SK-N-SH (cell line): ENCODE data around the gene MRPS12. TPM values are rescaled to one million over a fixed set of nuclear protein-coding genes. Genes with fewer than 3 reads are reported as not detected.

ENCODE experiments used
- CTCF ChIA-PET: fragments of 300-600, 350-600 bp; formaldehyde crosslinking; extraction: SDS; loops from one replicate; lab custom pipeline; 2021; lab: Yijun Ruan, JAX
- POLR2A ChIA-PET: fragments of 350-600 bp; sonication (Branson Sonifier 250); formaldehyde crosslinking; extraction: SDS; loops from one replicate; lab custom pipeline; 2020; ENCODE audit warnings: antibody characterized with exemption, inconsistent platforms; lab: Yijun Ruan, JAX
- DNase-seq: peaks from one replicate; pipeline ENCODE4 v3.0.0; 2012
- H2AFZ ChIP-seq: fragments of 200-600 bp; sonication (generic); 2 replicates; pipeline ENCODE4 v1.8.1; 2016; ENCODE audit warnings: antibody characterized with exemption, mild to moderate bottlenecking, low read depth
- H3F3A ChIP-seq: fragments of 200-600 bp; sonication (generic); replicated peaks from 2 replicates; pipeline ENCODE3; 2016; ENCODE audit warnings: antibody characterized with exemption, mild to moderate bottlenecking; ENCODE audit not compliant: insufficient read depth
- H3K27ac ChIP-seq, 2 experiments: fragments of 200-500 bp in 1 of 2; fragments of 200-600 bp in 1 of 2; sonication (Bioruptor generic) in 1 of 2; sonication (generic), shearing (Covaris generic) in 1 of 2; 2 replicates each; pipeline versions ENCODE4 v1.5.1 to v1.6.1; 2014 to 2016; ENCODE audit warnings: low read depth in 2 of 2, inconsistent platforms in 1 of 2, low read length in 1 of 2, mild to moderate bottlenecking in 1 of 2, mixed read lengths in 1 of 2
- H3K27me3 ChIP-seq: fragments of 200-600 bp; sonication (generic), shearing (Covaris generic); 2 replicates; pipeline ENCODE4 v1.6.1; 2016; ENCODE audit warnings: mixed run types; ENCODE audit not compliant: insufficient read depth
- H3K36me3 ChIP-seq, 2 experiments: fragments of 200-500 bp in 1 of 2; fragments of 200-600 bp in 1 of 2; sonication (Bioruptor generic) in 1 of 2; sonication (generic) in 1 of 2; replicated peaks in 1 of 2; 2 replicates each; pipeline versions ENCODE3 to v1.5.1; 2014 to 2016; ENCODE audit warnings: low read length in 1 of 2, mild to moderate bottlenecking in 1 of 2; ENCODE audit not compliant: insufficient read depth in 2 of 2, control insufficient read depth in 1 of 2
- H3K4me1 ChIP-seq, 2 experiments: fragments of 200-500 bp in 1 of 2; fragments of 200-600 bp in 1 of 2; sonication (Bioruptor generic) in 1 of 2; sonication (generic), shearing (Covaris generic) in 1 of 2; 2 replicates each; pipeline versions ENCODE4 v1.5.1 to v1.6.1; 2014 to 2016; ENCODE audit warnings: low read depth in 1 of 2, low read length in 1 of 2, mixed run types in 1 of 2; ENCODE audit not compliant: insufficient read depth in 2 of 2, control insufficient read depth in 1 of 2
- H3K4me2 ChIP-seq: fragments of 200-600 bp; sonication (generic), shearing (Covaris generic); 2 replicates; pipeline ENCODE4 v1.6.1; 2017; ENCODE audit warnings: mixed run types
- H3K4me3 ChIP-seq, 2 experiments: fragments of 200-500 bp in 1 of 2; fragments of 200-600 bp in 1 of 2; sonication (Bioruptor generic) in 1 of 2; sonication (generic), shearing (Covaris generic) in 1 of 2; 2 replicates each; pipeline versions ENCODE4 v1.5.1 to v1.8.1; 2014 to 2016; ENCODE audit warnings: low read depth in 2 of 2, inconsistent platforms in 1 of 2, low read length in 1 of 2, mild to moderate bottlenecking in 1 of 2, mixed read lengths in 1 of 2, moderate library complexity in 1 of 2
- H3K79me2 ChIP-seq: fragments of 200-600 bp; sonication (generic); 2 replicates; pipeline ENCODE4 v1.8.1; 2017; ENCODE audit warnings: mild to moderate bottlenecking; ENCODE audit not compliant: insufficient read depth
- H3K9ac ChIP-seq: fragments of 200-600 bp; sonication (generic); 2 replicates; pipeline ENCODE4 v1.6.1; 2017; ENCODE audit warnings: mixed run types
- H3K9me2 ChIP-seq: fragments of 200-600 bp; sonication (generic); 2 replicates; pipeline ENCODE4 v1.6.1; 2017; ENCODE audit warnings: mixed run types
- H3K9me3 ChIP-seq: fragments of 200-600 bp; sonication (generic); 2 replicates; pipeline ENCODE4 v1.6.1; 2017; ENCODE audit warnings: mixed run types, mild to moderate bottlenecking, moderate library complexity
- H4K20me1 ChIP-seq: fragments of 200-600 bp; sonication (generic); 2 replicates; pipeline ENCODE4 v1.6.1; 2017; ENCODE audit warnings: mild to moderate bottlenecking, mixed run types; ENCODE audit not compliant: insufficient read depth
- CHD2 ChIP-seq: fragments of 150-350 bp; IDR thresholded peaks from 2 replicates; pipeline ENCODE4 v1.6.1; 2018; ENCODE audit warnings: low read length; ENCODE audit not compliant: partially characterized antibody
- CTCF ChIP-seq: fragments of 200-600 bp; sonication (generic); IDR thresholded peaks from 2 replicates; pipeline ENCODE4 v1.6.1; 2017; ENCODE audit warnings: antibody characterized with exemption, mild to moderate bottlenecking, moderate library complexity
- ELF1 ChIP-seq: IDR thresholded peaks from 2 replicates; pipeline ENCODE4 v1.4.0; 2012
- EZH2phosphoT487 ChIP-seq: fragments of 200-600 bp; sonication (generic); IDR thresholded peaks from 2 replicates; pipeline ENCODE4 v1.6.1; 2017; ENCODE audit warnings: low read depth, mixed run types, mild to moderate bottlenecking, antibody characterized with exemption, moderate library complexity, borderline replicate concordance
- FOXJ3 ChIP-seq: sonication (generic); formaldehyde crosslinking; IDR thresholded peaks from 2 replicates; pipeline ENCODE4 v1.5.1; 2020; ENCODE audit warnings: mild to moderate bottlenecking, missing genetic modification reagents
- GABPA ChIP-seq: IDR thresholded peaks from 2 replicates; pipeline ENCODE4 v1.4.0; 2012; ENCODE audit warnings: low read depth, mild to moderate bottlenecking
- GATA2 ChIP-seq: sonication (generic); formaldehyde crosslinking; IDR thresholded peaks from 2 replicates; pipeline ENCODE4 v1.5.0; 2020; ENCODE audit warnings: mild to moderate bottlenecking, missing genetic modification reagents
- IRF3 ChIP-seq: fragments of 150-350 bp; IDR thresholded peaks from 2 replicates; pipeline ENCODE4 v1.6.1; 2016; ENCODE audit warnings: mild to moderate bottlenecking, low read depth, low read length
- JUND ChIP-seq: IDR thresholded peaks from 2 replicates; pipeline ENCODE4 v1.4.0; 2012
- MXI1 ChIP-seq: IDR thresholded peaks from 2 replicates; pipeline ENCODE4 v1.6.1; 2012; ENCODE audit warnings: mild to moderate bottlenecking, low read depth, low read length, improper control_type of control experiment
- NFIC ChIP-seq: IDR thresholded peaks from 2 replicates; pipeline ENCODE4 v1.4.0; 2012; ENCODE audit warnings: borderline replicate concordance
- NRF1 ChIP-seq: IDR thresholded peaks from 2 replicates; pipeline ENCODE4 v1.6.1; 2012; ENCODE audit warnings: low read depth, mild to moderate bottlenecking, low read length
- PBX3 ChIP-seq: IDR thresholded peaks from 2 replicates; pipeline ENCODE4; 2012
- RCOR1 ChIP-seq: fragments of 150-350 bp; IDR thresholded peaks from 2 replicates; pipeline ENCODE4 v1.6.1; 2017; ENCODE audit warnings: antibody characterized with exemption, low read length
- REST ChIP-seq: IDR thresholded peaks from 2 replicates; pipeline ENCODE4 v1.6.1; 2012; ENCODE audit warnings: mild to moderate bottlenecking, low read depth, low read length, moderate library complexity
- SIN3A ChIP-seq: IDR thresholded peaks from 2 replicates; pipeline ENCODE4 v1.6.1; 2012; ENCODE audit warnings: low read depth, mild to moderate bottlenecking, low read length, moderate library complexity, borderline replicate concordance
- SMC3 ChIP-seq: IDR thresholded peaks from 2 replicates; pipeline ENCODE4 v1.6.1; 2012; ENCODE audit warnings: low read depth, low read length, improper control_type of control experiment
- USF1 ChIP-seq: IDR thresholded peaks from 2 replicates; pipeline ENCODE4 v1.4.0; 2012; ENCODE audit warnings: low read depth, borderline replicate concordance
- YY1 ChIP-seq: IDR thresholded peaks from 2 replicates; pipeline ENCODE4 v1.4.0; 2012; ENCODE audit warnings: low read depth, mild to moderate bottlenecking
- WGBS: methylation state at CpG from one replicate; pipeline ENCODE4 v1.1.6; 2017; ENCODE audit warnings: low lambda C conversion rate; 5-methylcytosine and 5-hydroxymethylcytosine counted together
- polyA plus RNA-seq, 3 experiments: library from polyadenylated mRNA; depleted of rRNA; stranded (reverse); fragments of >200 nt; gene quantifications; 2 replicates each; pipeline ENCODE4 v1.2.3, GENCODE V29; 2012

Gene MRPS12
- polyA plus RNA-seq, 1 of the 3 experiments (the other 2 are of a cell fraction), result 59.6 TPM

- H3K4me1 ChIP-seq, result peaks cover 5 to 6% of the 10 kb centered on the region in 2 experiments; a peak in 3 of 4 replicates
- CTCF ChIA-PET, result no interaction called here
These were observed 50.0 kb downstream of the MRPS12 start for GRCh38 chr19:38980583-38981374.

More at GRCh38 chr19:38980583-38981374, 50.0 kb downstream of the MRPS12 start:
- Histone ChIP-seq H3F3A (peaks cover 12% of the 10 kb centered on the region), H3K9me2 (no peaks in the 10 kb centered on the region), H3K27ac (no peak overlapping the region), H2AFZ (no peak overlapping the region), H3K9me3 (no peaks in the 10 kb centered on the region), H3K27me3 (no peaks in the 10 kb centered on the region), H3K9ac (no peak overlapping the region), H3K4me3 (no peak overlapping the region), H3K4me2 (no peak overlapping the region), H4K20me1 (no peaks in the 10 kb centered on the region), H3K36me3 (no peaks in the 10 kb centered on the region), H3K79me2 (no peaks in the 10 kb centered on the region)
- TF ChIP-seq NRF1 (no peak), RCOR1 (no peak), EZH2phosphoT487 (no peak), ELF1 (no peak), IRF3 (no peak), SIN3A (no peak), USF1 (no peak), FOXJ3 (no peak), NFIC (no peak), CTCF (no peak), JUND (no peak), PBX3 (no peak), GABPA (no peak), MXI1 (no peak), REST (no peak), SMC3 (no peak), YY1 (no peak), GATA2 (CRISPR knock-in tag) (no peak), CHD2 (no peak)
- POLR2A ChIA-PET, result no interaction called here
- no peak for DNase-seq
- 78% methylated on average over 7 of the region's 10 CpGs for WGBS
